DND-41 (cell line): Measurements from ENCODE around the gene GRK7.
"Not testable (repeated sequence)": the region's sequence is repeated elsewhere in the genome, so short reads cannot be mapped to it uniquely, and the experiment has no call there.

ENCODE experiments used
- ATAC-seq: fragments of 200-7000 bp; cut with Tn5 transposase; 3 replicates; pipeline ENCODE4 v1.9.1; 2021; ENCODE audit warnings: low read depth; ENCODE audit not compliant: insufficient read depth
- DNase-seq: peaks from one replicate; pipeline ENCODE4 v3.0.0-alpha.2; 2020
- H2AFZ ChIP-seq: 2 replicates; pipeline ENCODE4 v1.6.0; 2012; ENCODE audit warnings: low read depth, low read length
- H3K27ac ChIP-seq: 2 replicates; pipeline ENCODE4 v1.5.1; 2012; ENCODE audit warnings: low read length, inconsistent platforms
- H3K27me3 ChIP-seq: fragments of 200-600 bp; sonication (generic); 2 replicates; pipeline ENCODE4 v1.6.0; 2012; ENCODE audit warnings: low read length, mild to moderate bottlenecking, inconsistent platforms; ENCODE audit not compliant: insufficient read depth, poor library complexity
- H3K36me3 ChIP-seq: 2 replicates; pipeline ENCODE4 v1.5.1; 2012; ENCODE audit warnings: low read length, inconsistent platforms; ENCODE audit not compliant: insufficient read depth
- H3K4me1 ChIP-seq: 2 replicates; pipeline ENCODE4 v1.5.1; 2012; ENCODE audit warnings: mild to moderate bottlenecking, low read length; ENCODE audit not compliant: insufficient read depth
- H3K4me2 ChIP-seq: 2 replicates; pipeline ENCODE4 v1.6.0; 2012; ENCODE audit warnings: mild to moderate bottlenecking, moderate library complexity, low read length, inconsistent platforms; ENCODE audit not compliant: insufficient read depth
- H3K4me3 ChIP-seq, 2 experiments: fragments of 200-600 bp in 1 of 2; shearing (Covaris generic) in 1 of 2; 2 replicates each; pipeline ENCODE4 v1.5.1; 2012 to 2016; ENCODE audit warnings: inconsistent platforms in 2 of 2, low read length in 2 of 2, mild to moderate bottlenecking in 2 of 2, low read depth in 1 of 2, moderate library complexity in 1 of 2
- H3K79me2 ChIP-seq: 2 replicates; pipeline ENCODE4 v1.6.0; 2012; ENCODE audit warnings: low read length, inconsistent platforms; ENCODE audit not compliant: insufficient read depth
- H3K9ac ChIP-seq: 2 replicates; pipeline ENCODE4 v1.6.0; 2012; ENCODE audit warnings: low read depth, mild to moderate bottlenecking, inconsistent platforms, low read length, moderate library complexity
- H3K9me3 ChIP-seq: 2 replicates; pipeline ENCODE4 v1.5.1; 2012; ENCODE audit warnings: low read length, moderate library complexity, mild to moderate bottlenecking, inconsistent platforms; ENCODE audit not compliant: insufficient read depth, severe bottlenecking
- H4K20me1 ChIP-seq: 2 replicates; pipeline ENCODE4 v1.6.0; 2012; ENCODE audit warnings: low read length; ENCODE audit not compliant: insufficient read depth
- EZH2 ChIP-seq: IDR thresholded peaks from 3 replicates; pipeline ENCODE4 v1.6.1; 2012; ENCODE audit warnings: borderline replicate concordance, low read depth, mild to moderate bottlenecking, moderate library complexity, low read length, inconsistent platforms; ENCODE audit not compliant: severe bottlenecking
- TF ChIP-seq, protein P1 (sequence below): IDR thresholded peaks from 2 replicates; pipeline ENCODE4 v1.5.1; 2012; ENCODE audit warnings: borderline replicate concordance, low read length, moderate library complexity, mild to moderate bottlenecking; ENCODE audit not compliant: poor library complexity, severe bottlenecking; ENCODE audit errors: extremely low read depth

The GRK7 gene

DNA sequence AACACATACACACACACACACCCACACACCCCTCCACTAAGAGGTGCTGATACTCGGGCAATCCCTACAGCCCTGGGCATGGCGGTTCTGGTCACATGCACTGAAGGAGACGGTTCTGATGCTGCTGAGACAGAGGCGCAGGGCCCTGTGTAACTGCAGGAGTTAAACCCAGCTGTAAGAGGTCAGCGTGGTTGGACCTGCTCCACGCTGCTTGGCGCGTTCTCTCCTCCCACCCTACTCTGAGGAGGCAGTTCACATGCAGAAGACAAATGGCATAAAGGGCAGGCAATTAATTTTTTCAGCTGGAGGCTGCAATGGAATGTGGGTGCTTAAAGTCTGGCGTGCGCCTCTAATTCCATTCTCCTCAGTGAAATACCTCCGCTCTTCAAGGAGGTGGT, 35.2 kb downstream of the GRK7 start:
- no peak for TF ChIP-seq EZH2
- TF ChIP-seq, protein P1, sequence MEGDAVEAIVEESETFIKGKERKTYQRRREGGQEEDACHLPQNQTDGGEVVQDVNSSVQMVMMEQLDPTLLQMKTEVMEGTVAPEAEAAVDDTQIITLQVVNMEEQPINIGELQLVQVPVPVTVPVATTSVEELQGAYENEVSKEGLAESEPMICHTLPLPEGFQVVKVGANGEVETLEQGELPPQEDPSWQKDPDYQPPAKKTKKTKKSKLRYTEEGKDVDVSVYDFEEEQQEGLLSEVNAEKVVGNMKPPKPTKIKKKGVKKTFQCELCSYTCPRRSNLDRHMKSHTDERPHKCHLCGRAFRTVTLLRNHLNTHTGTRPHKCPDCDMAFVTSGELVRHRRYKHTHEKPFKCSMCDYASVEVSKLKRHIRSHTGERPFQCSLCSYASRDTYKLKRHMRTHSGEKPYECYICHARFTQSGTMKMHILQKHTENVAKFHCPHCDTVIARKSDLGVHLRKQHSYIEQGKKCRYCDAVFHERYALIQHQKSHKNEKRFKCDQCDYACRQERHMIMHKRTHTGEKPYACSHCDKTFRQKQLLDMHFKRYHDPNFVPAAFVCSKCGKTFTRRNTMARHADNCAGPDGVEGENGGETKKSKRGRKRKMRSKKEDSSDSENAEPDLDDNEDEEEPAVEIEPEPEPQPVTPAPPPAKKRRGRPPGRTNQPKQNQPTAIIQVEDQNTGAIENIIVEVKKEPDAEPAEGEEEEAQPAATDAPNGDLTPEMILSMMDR = no peak
- H3K27ac ChIP-seq = peak overlapping the region; percentile 92
- peak overlapping the region; percentile 66 for H3K9ac ChIP-seq
- no peaks in the 10 kb centered on the region for H3K36me3 ChIP-seq
- H2AFZ ChIP-seq = no peak overlapping the region
- H3K79me2 ChIP-seq = no peaks in the 10 kb centered on the region
- H3K27me3 ChIP-seq = no peaks in the 10 kb centered on the region
- H3K4me3 ChIP-seq = peak overlapping the region in 1 of 2 experiments; percentile 64; a peak in 2 of 4 replicates
- ATAC-seq (no peak), DNase-seq (peak; percentile 19)
- H3K9me3 ChIP-seq = no peaks in the 10 kb centered on the region
- peak overlapping the region; percentile 82 for H3K4me2 ChIP-seq
- H4K20me1 ChIP-seq = no peaks in the 10 kb centered on the region
- peaks cover 46% of the 10 kb centered on the region for H3K4me1 ChIP-seq

DNA sequence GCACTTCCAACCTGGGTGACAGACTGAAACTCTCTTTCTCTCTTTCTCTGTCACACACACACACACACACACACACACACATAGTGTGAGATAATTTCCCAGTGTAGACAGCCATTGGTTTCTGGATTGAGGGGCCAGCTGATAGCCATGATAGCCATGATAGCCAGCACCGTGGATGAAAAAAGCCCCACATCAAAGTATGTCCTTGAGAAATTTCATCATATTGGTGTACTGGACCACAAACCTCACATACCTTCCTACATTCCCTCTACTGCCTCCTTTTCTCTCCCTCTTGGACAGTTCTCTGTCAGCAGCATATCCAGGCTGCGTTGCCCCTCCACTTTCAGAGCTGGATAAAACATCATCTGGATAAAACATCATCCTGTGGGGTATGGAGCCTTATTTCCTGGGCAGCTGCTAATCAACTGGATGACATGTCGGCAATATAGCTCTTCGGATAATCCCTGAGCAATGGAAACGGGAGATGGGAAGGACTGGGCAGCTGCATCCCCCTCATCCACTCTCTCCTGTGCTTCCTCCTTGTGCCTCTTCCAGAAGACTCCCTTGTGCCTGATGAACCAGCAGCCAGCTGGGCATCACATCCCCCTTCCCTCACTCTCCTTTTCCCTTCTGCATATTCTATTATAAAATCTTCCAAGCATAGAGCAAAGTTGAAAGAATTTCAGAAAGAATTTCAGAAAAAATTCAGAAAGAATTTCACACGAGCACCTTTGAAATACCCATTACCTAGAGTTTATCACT, 39.3 kb downstream of the GRK7 start:
- Histone ChIP-seq H3K4me3 (no peak overlapping the region), H3K36me3 (no peaks in the 10 kb centered on the region), H3K4me1 (peaks cover 16% of the 10 kb centered on the region), H3K9ac (no peak overlapping the region), H2AFZ (no peak overlapping the region), H4K20me1 (no peaks in the 10 kb centered on the region), H3K27ac (no peak overlapping the region), H3K27me3 (no peaks in the 10 kb centered on the region), H3K79me2 (no peaks in the 10 kb centered on the region), H3K4me2 (no peak overlapping the region), H3K9me3 (no peaks in the 10 kb centered on the region)
- ATAC-seq = no peak
- TF ChIP-seq, protein P1 = no peak
- no peak for DNase-seq

DNA sequence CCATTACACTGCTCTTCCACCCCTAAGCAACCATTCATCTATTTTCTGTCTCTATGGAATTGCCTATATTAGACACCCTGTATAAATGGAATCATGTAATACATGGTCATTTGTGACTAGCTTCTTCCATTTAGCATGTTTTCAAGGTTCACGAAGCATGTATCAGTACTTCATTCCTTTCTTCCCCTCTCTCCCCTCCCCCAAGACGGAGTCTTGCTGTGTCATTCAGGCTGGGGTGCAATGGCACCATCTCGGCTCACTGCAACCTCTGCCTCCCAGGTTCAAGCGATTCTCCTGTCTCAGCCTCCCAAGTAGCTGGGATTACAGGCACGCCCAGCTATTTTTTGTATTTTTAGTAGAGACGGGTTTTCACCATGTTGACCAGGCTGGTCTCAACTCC, 40.3 kb downstream of the GRK7 start:
- H4K20me1 ChIP-seq, H3K4me1 ChIP-seq, H3K4me3 ChIP-seq, ATAC-seq, H3K9ac ChIP-seq, DNase-seq, H3K36me3 ChIP-seq, H3K4me2 ChIP-seq, H2AFZ ChIP-seq, H3K79me2 ChIP-seq, H3K27me3 ChIP-seq, H3K27ac ChIP-seq, H3K9me3 ChIP-seq: not testable (repeated sequence)

DNA sequence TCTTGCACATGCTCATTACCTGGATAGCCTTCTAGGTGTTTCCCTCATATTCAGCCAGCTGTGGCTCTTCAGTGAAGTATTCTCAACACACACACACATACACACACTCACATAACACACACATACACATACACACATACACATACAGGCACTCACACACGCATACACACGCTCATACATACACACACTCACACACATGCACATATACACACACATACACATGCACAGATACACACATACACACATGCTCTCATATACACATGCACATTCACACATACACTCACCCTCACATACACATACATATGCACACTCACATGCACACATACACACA, 41.2 kb downstream of the GRK7 start:
- Histone ChIP-seq H3K4me3 (no peak overlapping the region), H3K36me3 (no peaks in the 10 kb centered on the region), H2AFZ (no peak overlapping the region), H4K20me1 (no peaks in the 10 kb centered on the region), H3K4me1 (no peaks in the 10 kb centered on the region), H3K4me2 (no peak overlapping the region), H3K79me2 (no peaks in the 10 kb centered on the region), H3K9ac (no peak overlapping the region), H3K9me3 (no peaks in the 10 kb centered on the region), H3K27me3 (no peaks in the 10 kb centered on the region), H3K27ac (no peak overlapping the region)
- no peak for ATAC-seq
- DNase-seq = no peak
- no peak for TF ChIP-seq EZH2
- TF ChIP-seq, protein P1 = no peak
